Activated CD4-positive, alpha-beta memory T cell treated with anti-CD3 and anti-CD28 coated beads, Interleukin-2, amount 10 ng/mL, durations not matched to agents 7 days and 5 days (primary cell): Measurements from ENCODE around the gene PALLD. TPM values are rescaled to one million over a fixed set of nuclear protein-coding genes. Genes with fewer than 3 reads are reported as not detected.

ENCODE experiments used
- CTCF ChIA-PET: fragments of 350-600 bp; sonication (Branson Sonifier 250); formaldehyde crosslinking; loops from one replicate; lab custom pipeline; 2021; ENCODE audit warnings: antibody characterized with exemption, inconsistent platforms; lab: Charles Lee
- POLR2A ChIA-PET: fragments of 350-600 bp; sonication (Branson Sonifier 250); formaldehyde crosslinking; loops from one replicate; lab custom pipeline; 2021; ENCODE audit warnings: antibody characterized with exemption; lab: Charles Lee
- DNase-seq: peaks from one replicate; pipeline ENCODE4 v3.0.0-alpha.2; 2020
- H3K27ac Mint-ChIP-seq: one replicate; pipeline ENCODE4 v1.8.0; 2021; ENCODE audit warnings: mild to moderate bottlenecking, mixed read lengths
- H3K27me3 Mint-ChIP-seq: one replicate; pipeline ENCODE4 v1.8.0; 2021; ENCODE audit warnings: mixed read lengths
- H3K36me3 Mint-ChIP-seq: one replicate; pipeline ENCODE4 v1.8.0; 2021; ENCODE audit warnings: low read depth, mixed read lengths
- H3K4me1 Mint-ChIP-seq: one replicate; pipeline ENCODE4 v1.8.0; 2021; ENCODE audit warnings: mixed read lengths
- H3K4me3 Mint-ChIP-seq: one replicate; pipeline ENCODE4 v1.8.0; 2021; ENCODE audit warnings: mild to moderate bottlenecking, mixed read lengths
- H3K9me3 Mint-ChIP-seq: one replicate; pipeline ENCODE4 v1.8.0; 2021; ENCODE audit warnings: mixed read lengths
- total RNA-seq, 2 experiments: library from RNA; stranded (reverse); gene quantifications; one replicate each; pipeline ENCODE4 v1.2.3, GENCODE V29; 2021

PALLD gene
- total RNA-seq, 2 experiments from 2014 or later = 5.4 to 5.8 TPM

GRCh38 chr4:168766604-168767316, 269.9 kb downstream of the PALLD start:
- Mint-ChIP-seq H3K36me3 (no peaks in the 10 kb centered on the region), H3K27ac (no peak overlapping the region), H3K4me1 (no peaks in the 10 kb centered on the region), H3K4me3 (no peak overlapping the region), H3K27me3 (peaks cover 4% of the 10 kb centered on the region), H3K9me3 (no peaks in the 10 kb centered on the region)
- no peak for DNase-seq
- ChIA-PET CTCF (no interaction called here), POLR2A (no interaction called here)

- H3K36me3 Mint-ChIP-seq = no peaks in the 10 kb centered on the region
- no peak overlapping the region for H3K4me3 Mint-ChIP-seq
- no peak overlapping the region for H3K27ac Mint-ChIP-seq
- ChIA-PET CTCF (no interaction called here), POLR2A (no interaction called here)
- no peaks in the 10 kb centered on the region for H3K9me3 Mint-ChIP-seq
- peaks cover 8% of the 10 kb centered on the region for H3K27me3 Mint-ChIP-seq
- H3K4me1 Mint-ChIP-seq = no peaks in the 10 kb centered on the region
- DNase-seq = no peak
These were observed 272.6 kb downstream of the PALLD start for GRCh38 chr4:168769416-168769815.

GRCh38 chr4:168769837-168770236, 273.0 kb downstream of the PALLD start:
- Mint-ChIP-seq H3K36me3 (no peaks in the 10 kb centered on the region), H3K27ac (no peak overlapping the region), H3K4me1 (no peaks in the 10 kb centered on the region), H3K4me3 (no peak overlapping the region), H3K27me3 (peaks cover 7% of the 10 kb centered on the region), H3K9me3 (no peaks in the 10 kb centered on the region)
- POLR2A ChIA-PET = no interaction called here
- CTCF ChIA-PET = no interaction called here
- no peak for DNase-seq

- H3K4me1 Mint-ChIP-seq = no peaks in the 10 kb centered on the region
These were observed 274.4 kb downstream of the PALLD start for GRCh38 chr4:168771251-168771650.

GRCh38 chr4:168773388-168774195, 276.7 kb downstream of the PALLD start:
- Mint-ChIP-seq H3K4me1 (no peaks in the 10 kb centered on the region), H3K9me3 (peaks cover 4% of the 10 kb centered on the region), H3K27me3 (peaks cover 18% of the 10 kb centered on the region), H3K27ac (no peak overlapping the region), H3K4me3 (no peak overlapping the region), H3K36me3 (no peaks in the 10 kb centered on the region)
- no peak for DNase-seq
- CTCF ChIA-PET = no interaction called here
- POLR2A ChIA-PET = no interaction called here

More at GRCh38 chr4:168771251-168771650, 274.4 kb downstream of the PALLD start:
- Mint-ChIP-seq H3K27ac (no peak overlapping the region), H3K36me3 (no peaks in the 10 kb centered on the region), H3K9me3 (peaks cover 2% of the 10 kb centered on the region), H3K4me3 (no peak overlapping the region), H3K27me3 (peaks cover 10% of the 10 kb centered on the region)
- POLR2A ChIA-PET = no interaction called here
- CTCF ChIA-PET = no interaction called here
- DNase-seq = no peak

GRCh38 chr4:168776382-168776781, 279.5 kb downstream of the PALLD start:
- DNase-seq = no peak
- CTCF ChIA-PET = no interaction called here
- Mint-ChIP-seq H3K36me3 (no peaks in the 10 kb centered on the region), H3K27ac (no peak overlapping the region), H3K27me3 (peaks cover 18% of the 10 kb centered on the region), H3K9me3 (peaks cover 4% of the 10 kb centered on the region), H3K4me3 (no peak overlapping the region), H3K4me1 (no peaks in the 10 kb centered on the region)
- POLR2A ChIA-PET = no interaction called here

GRCh38 chr4:168777277-168777965, 280.6 kb downstream of the PALLD start:
- no peak overlapping the region for H3K27ac Mint-ChIP-seq
- H3K36me3 Mint-ChIP-seq = no peaks in the 10 kb centered on the region
- peaks cover 19% of the 10 kb centered on the region for H3K27me3 Mint-ChIP-seq
- CTCF ChIA-PET = no interaction called here
- POLR2A ChIA-PET = no interaction called here
- H3K9me3 Mint-ChIP-seq = peaks cover 4% of the 10 kb centered on the region
- DNase-seq = no peak
- no peak overlapping the region for H3K4me3 Mint-ChIP-seq
- no peaks in the 10 kb centered on the region for H3K4me1 Mint-ChIP-seq

- peaks cover 26% of the 10 kb centered on the region for H3K27me3 Mint-ChIP-seq
- peaks cover 2% of the 10 kb centered on the region for H3K9me3 Mint-ChIP-seq
- H3K4me1 Mint-ChIP-seq = no peaks in the 10 kb centered on the region
- no peak overlapping the region for H3K27ac Mint-ChIP-seq
- POLR2A ChIA-PET = no interaction called here
- DNase-seq = no peak
- no peak overlapping the region for H3K4me3 Mint-ChIP-seq
- CTCF ChIA-PET = no interaction called here
- H3K36me3 Mint-ChIP-seq = no peaks in the 10 kb centered on the region
These were observed 284.5 kb downstream of the PALLD start for GRCh38 chr4:168781341-168781740.

- peaks cover under 1% of the 10 kb centered on the region for H3K9me3 Mint-ChIP-seq
- ChIA-PET POLR2A (no interaction called here), CTCF (no interaction called here)
- H3K4me1 Mint-ChIP-seq = no peaks in the 10 kb centered on the region
- no peak for DNase-seq
- no peak overlapping the region for H3K4me3 Mint-ChIP-seq
- peaks cover 24% of the 10 kb centered on the region for H3K27me3 Mint-ChIP-seq
- H3K27ac Mint-ChIP-seq = no peak overlapping the region
- no peaks in the 10 kb centered on the region for H3K36me3 Mint-ChIP-seq
These were observed 285.1 kb downstream of the PALLD start for GRCh38 chr4:168781926-168782325.

GRCh38 chr4:168782439-168782838, 285.6 kb downstream of the PALLD start:
- CTCF ChIA-PET = no interaction called here

GRCh38 chr4:168784786-168785461, 288.1 kb downstream of the PALLD start:
- POLR2A ChIA-PET = no interaction called here

More at GRCh38 chr4:168782439-168782838, 285.6 kb downstream of the PALLD start:
- DNase-seq = no peak
- no peaks in the 10 kb centered on the region for H3K36me3 Mint-ChIP-seq
- H3K9me3 Mint-ChIP-seq = no peaks in the 10 kb centered on the region
- POLR2A ChIA-PET = no interaction called here
- H3K4me3 Mint-ChIP-seq = no peak overlapping the region
- H3K27me3 Mint-ChIP-seq = peaks cover 22% of the 10 kb centered on the region
- H3K27ac Mint-ChIP-seq = no peak overlapping the region
- H3K4me1 Mint-ChIP-seq = no peaks in the 10 kb centered on the region

GRCh38 chr4:168787334-168787733, 290.5 kb downstream of the PALLD start:
- Mint-ChIP-seq H3K9me3 (no peaks in the 10 kb centered on the region), H3K27me3 (peaks cover 15% of the 10 kb centered on the region), H3K4me3 (no peak overlapping the region), H3K36me3 (no peaks in the 10 kb centered on the region), H3K4me1 (no peaks in the 10 kb centered on the region), H3K27ac (no peak overlapping the region)
- POLR2A ChIA-PET = no interaction called here
- CTCF ChIA-PET = no interaction called here
- no peak for DNase-seq

More at GRCh38 chr4:168784786-168785461, 288.1 kb downstream of the PALLD start:
- H3K9me3 Mint-ChIP-seq = no peaks in the 10 kb centered on the region
- no peak for DNase-seq
- no peak overlapping the region for H3K27ac Mint-ChIP-seq
- CTCF ChIA-PET = interaction anchor here (0.7 to 0.9 kb wide), 2 partner anchors 9 to 265 kb away, joined by 3 to 4 read pairs; no protein-coding TSS in a partner anchor
- no peak overlapping the region for H3K4me3 Mint-ChIP-seq
- H3K36me3 Mint-ChIP-seq = no peaks in the 10 kb centered on the region
- H3K27me3 Mint-ChIP-seq = peaks cover 20% of the 10 kb centered on the region
- H3K4me1 Mint-ChIP-seq = no peaks in the 10 kb centered on the region
